Activated CD8-positive, alpha-beta memory T cell treated with anti-CD3 and anti-CD28 coated beads for 1 hour (primary cell): ENCODE data around the gene CLEC10A.

Source experiments
- DNase-seq, 2 donors: peaks; one replicate each; pipeline ENCODE4 v3.0.0-alpha.2; 2020; ENCODE audit warnings: low read depth in 1 of 2; ENCODE audit errors: extremely low read depth in 1 of 2

The CLEC10A gene

DNA sequence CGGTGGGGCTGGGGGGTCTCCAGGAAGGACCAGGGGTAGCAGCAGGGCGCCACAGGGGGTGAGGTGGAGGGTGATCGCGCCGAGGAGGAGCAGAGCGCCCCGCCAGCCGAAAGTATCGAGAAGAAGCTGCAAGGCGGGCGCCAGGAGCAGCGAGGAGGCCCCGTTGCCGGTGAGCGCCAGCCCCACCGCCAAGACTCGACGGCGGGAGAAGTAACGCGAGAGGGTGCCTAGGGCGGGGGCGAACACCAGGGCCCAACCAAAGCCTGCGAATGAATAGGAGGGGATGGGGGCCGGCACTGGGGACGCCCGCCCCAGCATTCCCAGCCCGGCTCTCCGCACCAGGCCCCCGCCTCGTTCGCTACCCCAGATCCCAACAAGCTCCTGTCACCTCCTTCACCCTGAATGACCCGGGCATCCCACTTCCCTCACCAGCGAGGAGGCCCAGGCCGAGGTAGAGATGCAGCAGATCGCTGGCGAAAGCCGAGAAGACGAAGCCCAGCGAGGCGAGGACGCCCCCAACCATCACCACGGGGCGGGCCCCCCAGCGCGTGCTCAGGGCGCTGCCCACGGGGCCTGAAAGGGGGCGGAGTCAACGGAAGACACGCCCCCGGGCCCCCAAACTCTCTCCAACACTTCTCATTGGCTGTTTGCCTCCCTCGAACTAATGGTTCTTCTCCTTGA is 37.4 kb downstream of the CLEC10A start:
- DNase-seq: no peak

- DNase-seq: no peak
Measured at GRCh38 chr17:7041607-7042500, 38.2 kb downstream of the CLEC10A start.

DNA sequence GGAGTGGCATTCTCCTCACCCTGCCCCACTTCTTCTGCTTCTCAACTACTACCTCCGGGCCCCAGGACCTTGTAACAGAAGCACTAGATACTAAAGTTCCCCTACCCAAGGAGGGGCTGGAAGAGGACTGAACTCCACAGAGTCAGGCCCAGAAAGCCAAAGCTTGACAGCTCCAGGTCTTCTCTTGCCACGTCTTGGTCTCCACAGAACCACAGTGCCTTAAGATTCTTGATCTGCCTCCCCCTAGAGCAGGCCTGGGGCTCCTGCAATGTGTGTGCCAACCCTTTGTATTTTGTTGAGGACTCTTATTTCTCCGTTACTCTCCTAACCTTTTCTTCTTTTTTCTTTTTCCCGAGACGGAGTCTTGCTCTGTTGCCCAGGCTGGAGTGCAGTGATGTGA is 40.2 kb downstream of the CLEC10A start:
- DNase-seq: no peak

DNA sequence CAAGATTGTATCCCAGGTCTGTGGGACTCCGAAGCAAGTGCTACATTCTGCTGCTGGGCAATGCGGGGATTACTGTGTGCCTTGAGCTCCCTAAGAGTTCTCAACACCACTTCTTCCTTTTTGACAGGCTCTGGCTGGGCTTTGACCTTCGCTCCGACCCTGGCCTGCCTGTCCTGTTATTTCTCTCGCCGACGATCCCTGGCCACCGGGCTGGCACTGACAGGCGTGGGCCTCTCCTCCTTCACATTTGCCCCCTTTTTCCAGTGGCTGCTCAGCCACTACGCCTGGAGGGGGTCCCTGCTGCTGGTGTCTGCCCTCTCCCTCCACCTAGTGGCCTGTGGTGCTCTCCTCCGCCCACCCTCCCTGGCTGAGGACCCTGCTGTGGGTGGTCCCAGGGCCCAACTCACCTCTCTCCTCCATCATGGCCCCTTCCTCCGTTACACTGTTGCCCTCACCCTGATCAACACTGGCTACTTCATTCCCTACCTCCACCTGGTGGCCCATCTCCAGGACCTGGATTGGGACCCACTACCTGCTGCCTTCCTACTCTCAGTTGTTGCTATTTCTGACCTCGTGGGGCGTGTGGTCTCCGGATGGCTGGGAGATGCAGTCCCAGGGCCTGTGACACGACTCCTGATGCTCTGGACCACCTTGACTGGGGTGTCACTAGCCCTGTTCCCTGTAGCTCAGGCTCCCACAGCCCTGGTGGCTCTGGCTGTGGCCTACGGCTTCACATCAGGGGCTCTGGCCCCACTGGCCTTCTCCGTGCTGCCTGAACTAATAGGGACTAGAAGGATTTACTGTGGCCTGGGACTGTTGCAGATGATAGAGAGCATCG is 41.8 kb downstream of the CLEC10A start:
- DNase-seq: no peak

DNA sequence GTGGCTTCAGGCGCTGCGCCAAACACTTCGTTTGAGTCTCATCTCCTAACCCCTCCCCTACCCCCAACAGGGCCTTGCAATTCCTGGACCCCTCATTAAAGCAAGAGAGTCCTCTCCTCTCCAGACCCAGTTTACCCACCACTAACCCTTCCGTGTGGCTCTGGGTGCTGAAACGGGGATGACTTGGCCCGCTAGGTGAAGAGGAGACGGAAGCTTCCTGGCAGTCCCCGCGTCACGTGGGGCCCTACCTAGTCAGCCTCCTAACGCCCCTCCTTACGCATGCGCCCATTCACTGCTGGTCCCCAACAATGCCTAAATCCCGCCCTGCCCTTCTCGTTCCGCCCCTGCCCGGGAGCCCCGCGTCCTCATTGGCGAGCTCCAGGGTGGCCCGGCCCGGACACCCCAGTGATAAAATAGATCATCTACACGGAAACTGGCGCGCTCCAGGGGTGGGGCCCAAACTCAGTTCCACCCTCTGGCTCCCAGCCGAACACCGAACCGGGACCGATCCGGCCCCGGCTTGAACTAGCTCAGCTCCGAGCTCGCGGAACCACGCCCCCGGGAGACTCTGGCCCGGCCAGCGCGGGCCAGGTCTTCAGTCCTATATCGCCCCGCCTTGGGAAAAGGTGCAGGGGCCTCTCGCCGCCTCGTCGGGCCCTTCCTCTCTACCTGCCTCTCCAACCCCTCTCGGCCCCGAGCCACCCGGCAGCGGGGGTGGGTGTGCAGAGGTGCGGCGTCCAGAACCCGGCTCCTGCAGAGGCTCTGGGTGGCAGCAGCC is 44.3 kb downstream of the CLEC10A start, which contains the start of gene SLC16A13:
SLC16A13 (plus strand) TSS at position 425 of the 778 bp plus-strand sequence. CDS start 368 bp downstream, outside the sequence.
- peak; percentile 94 to 98 for DNase-seq

- DNase-seq: no peak
Measured at GRCh38 chr17:7034955-7035590, 45.0 kb downstream of the CLEC10A start.

DNA sequence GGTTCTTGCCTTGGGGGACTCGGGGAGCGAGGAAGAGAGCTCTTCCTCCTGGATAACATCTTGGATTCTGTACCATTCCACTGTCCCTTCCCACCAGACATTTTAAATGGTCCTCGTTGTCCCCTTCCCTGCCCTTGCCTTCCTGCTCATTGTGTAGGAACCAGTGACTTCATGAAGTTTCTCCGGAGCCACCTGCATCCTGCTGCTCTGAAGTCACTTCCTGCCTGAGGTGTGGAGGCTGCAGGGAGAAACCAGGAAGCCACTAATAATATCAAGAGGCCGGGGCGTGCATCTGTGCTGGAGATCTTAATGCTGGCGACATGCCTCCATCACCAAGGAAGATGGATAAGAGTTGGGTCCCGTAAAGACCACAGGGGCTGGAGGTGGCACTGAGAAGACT is 50.4 kb downstream of the CLEC10A start:
- DNase-seq: no peak

DNA sequence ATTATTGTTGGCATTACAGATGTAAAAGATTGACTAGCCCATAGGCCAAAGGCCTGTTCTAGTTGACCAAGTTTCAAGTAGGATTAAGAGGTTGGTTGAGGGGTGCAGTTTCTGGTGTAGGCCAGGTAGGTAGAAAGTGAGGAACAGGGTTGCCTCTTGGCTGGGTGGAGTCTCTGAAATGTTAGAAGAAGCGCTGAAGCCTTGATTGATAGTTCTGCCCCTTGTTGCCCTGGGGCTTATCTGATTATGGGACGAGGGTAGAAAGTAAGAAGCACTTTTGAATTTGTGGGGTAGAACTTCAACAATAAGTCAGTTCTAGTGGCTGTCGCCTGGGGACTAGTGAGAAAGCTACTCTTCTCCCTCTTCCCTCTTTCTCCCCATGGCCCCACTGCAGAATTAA is 51.0 kb downstream of the CLEC10A start:
- DNase-seq: no peak

- no peak for DNase-seq
Measured at GRCh38 chr17:7027335-7027734, 52.7 kb downstream of the CLEC10A start.

DNA sequence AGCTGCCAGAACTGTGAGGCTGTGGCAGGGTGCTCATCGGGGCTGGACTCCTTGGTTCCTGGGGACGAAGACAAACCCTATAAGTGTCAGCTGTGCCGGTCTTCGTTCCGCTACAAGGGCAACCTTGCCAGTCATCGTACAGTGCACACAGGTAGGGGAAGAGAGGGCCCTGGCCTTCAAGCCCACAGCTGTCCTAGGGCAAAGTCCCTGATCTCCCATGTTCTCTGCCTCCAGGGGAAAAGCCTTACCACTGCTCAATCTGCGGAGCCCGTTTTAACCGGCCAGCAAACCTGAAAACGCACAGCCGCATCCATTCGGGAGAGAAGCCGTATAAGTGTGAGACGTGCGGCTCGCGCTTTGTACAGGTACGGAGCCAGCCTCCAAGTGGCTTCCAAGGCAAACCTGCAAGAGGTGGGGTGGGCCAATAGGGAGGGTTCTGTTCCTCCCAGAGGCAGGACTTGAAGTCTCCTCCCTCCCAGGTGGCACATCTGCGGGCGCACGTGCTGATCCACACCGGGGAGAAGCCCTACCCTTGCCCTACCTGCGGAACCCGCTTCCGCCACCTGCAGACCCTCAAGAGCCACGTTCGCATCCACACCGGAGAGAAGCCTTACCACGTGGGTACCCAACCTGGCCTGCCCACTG is 53.5 kb downstream of the CLEC10A start:
- no peak for DNase-seq

DNA sequence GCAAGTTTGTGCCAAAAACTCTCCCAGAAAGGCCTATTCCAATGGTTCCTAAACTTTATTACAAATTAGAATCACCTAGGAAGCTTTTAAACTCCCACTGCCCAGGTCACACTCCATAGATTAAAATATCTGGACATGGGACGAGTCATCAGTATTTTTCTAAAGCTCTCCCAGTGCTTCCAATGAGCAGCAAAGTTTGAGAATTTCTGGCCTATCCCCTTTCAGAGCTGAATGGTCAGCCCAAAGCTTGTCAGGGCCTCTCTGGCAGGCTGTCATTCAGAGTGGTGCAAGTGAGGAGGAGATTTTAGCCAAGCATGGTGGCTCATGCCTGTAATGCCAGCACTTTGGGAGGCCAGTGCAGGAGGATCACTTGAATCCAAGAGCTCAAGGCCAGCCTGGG is 54.8 kb downstream of the CLEC10A start:
- no peak for DNase-seq
